GM12875 (cell line): Measurements from ENCODE around the gene TNF.

Experiments used
- H3K4me3 ChIP-seq: one replicate; pipeline ENCODE4 v1.5.1; 2011; ENCODE audit warnings: low read depth, low read length, control low read depth
- TF ChIP-seq, protein P1 (sequence below): IDR thresholded peaks from 2 replicates; pipeline ENCODE4 v1.5.1; 2011; ENCODE audit warnings: low read depth, mild to moderate bottlenecking, control low read depth, inconsistent platforms, low read length, moderate library complexity, borderline replicate concordance; ENCODE audit not compliant: insufficient read depth

Gene TNF

DNA sequence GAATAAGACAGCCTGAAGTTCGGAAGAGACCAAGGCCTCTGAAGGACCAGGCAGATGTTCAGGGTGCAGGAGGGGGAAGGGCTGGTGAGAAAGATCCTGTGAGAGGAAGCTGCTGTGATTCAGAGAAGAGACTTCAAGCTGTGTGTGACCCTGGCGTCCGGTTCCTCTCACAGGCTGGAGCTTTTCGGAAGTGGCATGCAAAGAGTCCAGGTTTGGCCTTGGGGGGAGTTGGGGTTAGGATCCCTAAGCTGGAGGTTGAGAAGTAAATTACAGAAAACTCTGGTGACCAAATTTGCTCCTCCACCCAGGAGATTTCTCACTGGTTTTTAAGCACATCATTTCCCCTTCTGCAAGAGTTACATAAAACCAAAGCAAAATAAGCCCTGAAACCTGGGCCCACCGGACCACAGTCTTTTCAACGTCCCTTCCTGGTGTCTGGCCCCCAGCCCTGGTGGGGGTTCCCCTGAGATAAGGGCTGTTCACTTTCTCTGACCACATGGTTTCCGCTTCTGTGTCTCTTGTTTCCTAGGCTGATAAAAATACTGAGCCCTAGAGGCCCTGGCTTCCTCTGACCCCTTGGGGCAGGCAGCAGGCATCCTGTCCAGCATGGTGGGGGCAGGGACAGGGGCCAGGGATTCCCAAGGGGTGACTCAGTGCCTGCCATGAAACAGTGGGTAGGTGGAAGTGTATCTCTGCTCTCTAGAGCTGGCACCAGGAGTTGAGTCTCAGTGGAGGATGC lies 15.2 kb upstream of the TNF start:
- TF ChIP-seq, protein P1, sequence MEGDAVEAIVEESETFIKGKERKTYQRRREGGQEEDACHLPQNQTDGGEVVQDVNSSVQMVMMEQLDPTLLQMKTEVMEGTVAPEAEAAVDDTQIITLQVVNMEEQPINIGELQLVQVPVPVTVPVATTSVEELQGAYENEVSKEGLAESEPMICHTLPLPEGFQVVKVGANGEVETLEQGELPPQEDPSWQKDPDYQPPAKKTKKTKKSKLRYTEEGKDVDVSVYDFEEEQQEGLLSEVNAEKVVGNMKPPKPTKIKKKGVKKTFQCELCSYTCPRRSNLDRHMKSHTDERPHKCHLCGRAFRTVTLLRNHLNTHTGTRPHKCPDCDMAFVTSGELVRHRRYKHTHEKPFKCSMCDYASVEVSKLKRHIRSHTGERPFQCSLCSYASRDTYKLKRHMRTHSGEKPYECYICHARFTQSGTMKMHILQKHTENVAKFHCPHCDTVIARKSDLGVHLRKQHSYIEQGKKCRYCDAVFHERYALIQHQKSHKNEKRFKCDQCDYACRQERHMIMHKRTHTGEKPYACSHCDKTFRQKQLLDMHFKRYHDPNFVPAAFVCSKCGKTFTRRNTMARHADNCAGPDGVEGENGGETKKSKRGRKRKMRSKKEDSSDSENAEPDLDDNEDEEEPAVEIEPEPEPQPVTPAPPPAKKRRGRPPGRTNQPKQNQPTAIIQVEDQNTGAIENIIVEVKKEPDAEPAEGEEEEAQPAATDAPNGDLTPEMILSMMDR: no peak

DNA sequence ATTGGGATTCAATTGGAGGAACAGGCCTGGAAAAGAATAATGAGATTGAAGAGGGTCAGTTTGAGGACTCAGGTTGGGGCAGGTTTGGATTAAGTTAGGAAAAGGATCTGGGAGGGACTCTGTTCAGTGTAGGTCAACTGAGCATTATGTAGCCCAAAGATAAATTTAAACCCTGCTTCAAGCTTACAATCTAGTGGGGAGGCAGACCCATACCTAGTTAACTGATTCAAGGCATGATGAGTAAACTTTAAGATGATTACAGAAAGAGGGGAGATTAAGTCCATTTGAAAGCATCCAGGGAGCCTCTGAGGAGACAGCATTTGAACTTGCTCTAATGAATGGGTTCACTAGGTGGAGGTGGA lies 14.7 kb upstream of the TNF start:
- TF ChIP-seq, protein P1: no peak
- H3K4me3 ChIP-seq: no peak overlapping the region

More for the DNA sequence above, 15.2 kb upstream of the TNF start:
- H3K4me3 ChIP-seq: peak overlapping the region; percentile 49

DNA sequence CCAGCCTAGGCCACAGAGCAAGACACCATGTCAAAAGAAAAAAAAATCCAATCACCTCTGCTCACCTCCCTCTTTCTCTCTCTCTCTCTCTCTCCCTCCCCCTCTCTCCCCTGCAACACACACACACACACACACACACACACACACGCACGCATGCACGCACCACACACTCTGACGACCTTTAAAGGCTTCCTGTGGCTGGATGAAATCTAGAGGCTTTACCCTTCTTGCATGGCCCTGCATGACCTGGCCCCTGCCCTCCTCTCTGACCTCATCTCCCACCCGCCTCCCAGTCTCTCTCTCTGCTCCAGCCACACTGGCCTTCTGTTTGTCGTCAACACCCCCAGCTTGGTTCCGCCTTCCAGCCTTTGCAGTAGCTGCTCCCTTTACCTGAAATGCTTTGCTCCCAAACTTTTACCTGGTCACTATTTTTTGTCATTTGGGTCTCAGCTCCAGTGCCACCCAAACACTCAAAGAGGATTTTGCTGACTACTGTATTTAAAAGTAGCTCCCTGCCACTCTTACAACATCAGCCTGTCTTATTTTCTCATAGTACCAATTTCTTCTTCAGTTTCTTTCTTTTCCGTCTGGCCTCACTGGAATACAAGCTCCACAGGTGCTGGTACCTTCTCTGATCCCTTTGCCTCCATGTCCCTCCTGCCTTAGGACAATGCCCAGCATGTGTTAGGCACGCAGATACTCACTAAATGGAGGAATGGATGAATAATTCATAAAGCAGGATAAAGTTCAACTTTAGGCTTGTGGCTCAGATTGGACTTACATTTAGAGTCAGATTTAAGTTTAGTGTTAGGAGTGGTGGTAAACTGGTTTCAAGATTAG lies 7.6 kb upstream of the TNF start:
- no peak overlapping the region for H3K4me3 ChIP-seq
- TF ChIP-seq, protein P1: no peak

DNA sequence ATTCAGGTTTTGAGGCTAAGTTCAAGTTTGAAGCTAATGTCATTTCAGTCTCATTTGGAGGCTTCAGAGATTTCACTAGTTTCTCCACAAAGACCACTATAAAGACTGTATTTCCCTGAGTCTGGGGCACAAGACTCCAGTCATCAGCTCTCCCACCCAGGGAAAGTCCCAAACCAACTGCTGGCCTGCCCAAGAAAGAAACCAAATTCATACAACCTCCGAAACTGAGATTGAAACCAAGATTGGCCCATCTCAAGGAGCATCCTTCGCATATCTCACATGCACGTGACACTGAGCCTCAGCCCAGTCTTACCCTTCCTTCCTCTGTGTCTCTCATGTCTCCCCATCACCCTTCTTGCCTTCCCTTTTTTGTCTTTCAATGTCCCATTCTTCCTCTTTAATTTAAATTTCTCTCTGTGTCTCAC lies 6.8 kb upstream of the TNF start:
- TF ChIP-seq, protein P1: no peak
- H3K4me3 ChIP-seq: no peak overlapping the region

DNA sequence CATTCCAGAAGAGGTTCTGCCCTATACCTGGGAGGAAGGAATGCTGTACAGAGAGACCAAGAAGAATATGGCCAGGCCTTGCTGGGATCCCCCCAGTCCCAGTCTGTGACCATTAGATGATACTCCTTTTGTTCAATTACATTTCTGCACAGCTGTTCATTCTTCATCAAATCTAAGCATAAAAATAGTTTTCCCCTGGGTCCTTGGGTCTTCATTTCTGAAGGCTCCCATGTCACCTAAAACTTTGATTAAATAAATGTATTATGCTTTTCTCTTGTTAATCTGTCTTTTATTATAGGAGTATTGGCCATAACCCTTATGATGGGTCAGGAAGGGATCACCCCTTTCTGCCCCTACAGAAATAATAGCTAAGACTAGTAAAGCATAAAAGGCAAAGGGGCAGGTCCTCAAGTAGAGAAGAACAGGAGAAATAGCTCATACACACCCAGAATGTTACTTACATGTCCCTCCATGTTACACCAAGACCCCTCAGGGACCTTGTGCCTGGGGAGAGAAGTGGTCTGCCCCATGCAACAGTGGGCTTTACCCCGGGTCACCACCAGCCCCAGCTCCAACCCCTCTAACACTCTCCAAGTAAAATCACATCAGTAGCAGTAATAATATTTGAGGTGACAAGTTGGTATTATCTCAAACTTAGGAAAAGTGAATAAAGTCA lies 5.4 kb upstream of the TNF start:
- no peak overlapping the region for H3K4me3 ChIP-seq
- TF ChIP-seq, protein P1: no peak

DNA sequence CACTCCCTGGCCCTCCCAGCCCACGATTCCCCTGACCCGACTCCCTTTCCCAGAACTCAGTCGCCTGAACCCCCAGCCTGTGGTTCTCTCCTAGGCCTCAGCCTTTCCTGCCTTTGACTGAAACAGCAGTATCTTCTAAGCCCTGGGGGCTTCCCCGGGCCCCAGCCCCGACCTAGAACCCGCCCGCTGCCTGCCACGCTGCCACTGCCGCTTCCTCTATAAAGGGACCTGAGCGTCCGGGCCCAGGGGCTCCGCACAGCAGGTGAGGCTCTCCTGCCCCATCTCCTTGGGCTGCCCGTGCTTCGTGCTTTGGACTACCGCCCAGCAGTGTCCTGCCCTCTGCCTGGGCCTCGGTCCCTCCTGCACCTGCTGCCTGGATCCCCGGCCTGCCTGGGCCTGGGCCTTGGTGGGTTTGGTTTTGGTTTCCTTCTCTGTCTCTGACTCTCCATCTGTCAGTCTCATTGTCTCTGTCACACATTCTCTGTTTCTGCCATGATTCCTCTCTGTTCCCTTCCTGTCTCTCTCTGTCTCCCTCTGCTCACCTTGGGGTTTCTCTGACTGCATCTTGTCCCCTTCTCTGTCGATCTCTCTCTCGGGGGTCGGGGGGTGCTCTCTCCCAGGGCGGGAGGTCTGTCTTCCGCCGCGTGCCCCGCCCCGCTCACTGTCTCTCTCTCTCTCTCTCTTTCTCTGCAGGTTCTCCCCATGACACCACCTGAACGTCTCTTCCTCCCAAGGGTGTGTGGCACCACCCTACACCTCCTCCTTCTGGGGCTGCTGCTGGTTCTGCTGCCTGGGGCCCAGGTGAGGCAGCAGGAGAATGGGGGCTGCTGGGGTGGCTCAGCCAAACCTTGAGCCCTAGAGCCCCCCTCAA lies 3.1 kb upstream of the TNF start, which contains the start of gene LTA:
Gene LTA, plus strand, starts transcription at position 249 of the 871 bp plus-strand sequence. Its CDS starts 454 bp downstream, at position 703.
- peak within 1 kb of the TSS; percentile 65 for H3K4me3 ChIP-seq
- TF ChIP-seq, protein P1: no peak
